HUES48 (cell line): Measurements from ENCODE around the gene HHAT.

Source experiments
- H3K27ac ChIP-seq: one replicate; pipeline ENCODE4 v1.7.0; 2013; ENCODE audit warnings: low read depth, low read length, inconsistent platforms
- H3K27me3 ChIP-seq: 2 replicates; pipeline ENCODE4 v1.6.1; 2013; ENCODE audit warnings: mild to moderate bottlenecking, low read length; ENCODE audit not compliant: control insufficient read depth, insufficient read depth
- H3K36me3 ChIP-seq: 2 replicates; pipeline ENCODE4 v1.6.1; 2013; ENCODE audit warnings: low read length; ENCODE audit not compliant: control insufficient read depth, insufficient read depth
- H3K4me1 ChIP-seq: 2 replicates; pipeline ENCODE4 v1.6.1; 2013; ENCODE audit warnings: mild to moderate bottlenecking, low read length; ENCODE audit not compliant: control insufficient read depth, insufficient read depth
- H3K4me3 ChIP-seq: 2 replicates; pipeline ENCODE4 v1.5.1; 2013; ENCODE audit warnings: mild to moderate bottlenecking, low read depth, low read length
- H3K9ac ChIP-seq: 2 replicates; pipeline ENCODE4 v1.6.1; 2013; ENCODE audit warnings: mild to moderate bottlenecking, low read depth, low read length, moderate library complexity
- H3K9me3 ChIP-seq: 2 replicates; pipeline ENCODE4 v1.6.1; 2013; ENCODE audit warnings: low read length; ENCODE audit not compliant: control insufficient read depth, insufficient read depth

HHAT gene

GRCh38 chr1:210645582-210646257 is 317.0 kb downstream of the HHAT start:
- no peak overlapping the region for H3K4me3 ChIP-seq
- no peak overlapping the region for H3K27ac ChIP-seq
- H3K4me1 ChIP-seq: no peaks in the 10 kb centered on the region
- no peak overlapping the region for H3K9ac ChIP-seq
- no peaks in the 10 kb centered on the region for H3K36me3 ChIP-seq
- H3K9me3 ChIP-seq: no peaks in the 10 kb centered on the region
- H3K27me3 ChIP-seq: no peaks in the 10 kb centered on the region

GRCh38 chr1:210646258-210646616 is 317.5 kb downstream of the HHAT start:
- no peaks in the 10 kb centered on the region for H3K4me1 ChIP-seq
- no peaks in the 10 kb centered on the region for H3K36me3 ChIP-seq
- no peak overlapping the region for H3K27ac ChIP-seq
- H3K9ac ChIP-seq: no peak overlapping the region
- no peaks in the 10 kb centered on the region for H3K9me3 ChIP-seq
- no peaks in the 10 kb centered on the region for H3K27me3 ChIP-seq
- no peak overlapping the region for H3K4me3 ChIP-seq

- H3K4me3 ChIP-seq: no peak overlapping the region
- no peaks in the 10 kb centered on the region for H3K27me3 ChIP-seq
- H3K9me3 ChIP-seq: no peaks in the 10 kb centered on the region
- H3K27ac ChIP-seq: no peak overlapping the region
- H3K9ac ChIP-seq: no peak overlapping the region
- no peaks in the 10 kb centered on the region for H3K36me3 ChIP-seq
- H3K4me1 ChIP-seq: no peaks in the 10 kb centered on the region
Observed at GRCh38 chr1:210647406-210648333, 319.0 kb downstream of the HHAT start.

- Histone ChIP-seq H3K9ac (no peak overlapping the region), H3K27ac (no peak overlapping the region), H3K4me1 (no peaks in the 10 kb centered on the region)
Observed at GRCh38 chr1:210648588-210649269, 320.0 kb downstream of the HHAT start.

GRCh38 chr1:210650403-210650802 is 321.7 kb downstream of the HHAT start:
- Histone ChIP-seq H3K27me3 (no peaks in the 10 kb centered on the region), H3K9me3 (no peaks in the 10 kb centered on the region), H3K9ac (no peak overlapping the region), H3K27ac (no peak overlapping the region), H3K4me1 (no peaks in the 10 kb centered on the region), H3K36me3 (no peaks in the 10 kb centered on the region), H3K4me3 (no peak overlapping the region)

More at GRCh38 chr1:210648588-210649269, 320.0 kb downstream of the HHAT start:
- no peaks in the 10 kb centered on the region for H3K27me3 ChIP-seq
- H3K4me3 ChIP-seq: no peak overlapping the region
- H3K9me3 ChIP-seq: no peaks in the 10 kb centered on the region
- no peaks in the 10 kb centered on the region for H3K36me3 ChIP-seq

- H3K9me3 ChIP-seq: no peaks in the 10 kb centered on the region
- no peak overlapping the region for H3K4me3 ChIP-seq
- no peaks in the 10 kb centered on the region for H3K27me3 ChIP-seq
- H3K4me1 ChIP-seq: no peaks in the 10 kb centered on the region
- H3K27ac ChIP-seq: no peak overlapping the region
- H3K36me3 ChIP-seq: no peaks in the 10 kb centered on the region
- no peak overlapping the region for H3K9ac ChIP-seq
Observed at GRCh38 chr1:210652329-210652954, 323.7 kb downstream of the HHAT start.

- H3K27me3 ChIP-seq: no peaks in the 10 kb centered on the region
- no peak overlapping the region for H3K4me3 ChIP-seq
- H3K36me3 ChIP-seq: no peaks in the 10 kb centered on the region
- H3K27ac ChIP-seq: no peak overlapping the region
- H3K9ac ChIP-seq: no peak overlapping the region
- H3K4me1 ChIP-seq: no peaks in the 10 kb centered on the region
- H3K9me3 ChIP-seq: no peaks in the 10 kb centered on the region
Observed at GRCh38 chr1:210653771-210654170, 325.1 kb downstream of the HHAT start.

GRCh38 chr1:210654176-210654981 is 325.7 kb downstream of the HHAT start:
- Histone ChIP-seq H3K36me3 (no peaks in the 10 kb centered on the region), H3K9ac (no peak overlapping the region), H3K4me3 (no peak overlapping the region), H3K4me1 (no peaks in the 10 kb centered on the region), H3K27ac (no peak overlapping the region), H3K27me3 (no peaks in the 10 kb centered on the region), H3K9me3 (no peaks in the 10 kb centered on the region)

GRCh38 chr1:210655511-210655910 is 326.8 kb downstream of the HHAT start:
- H3K27ac ChIP-seq: no peak overlapping the region
- H3K36me3 ChIP-seq: no peaks in the 10 kb centered on the region

GRCh38 chr1:210657806-210658205 is 329.1 kb downstream of the HHAT start:
- Histone ChIP-seq H3K4me3 (no peak overlapping the region), H3K27ac (no peak overlapping the region), H3K4me1 (no peaks in the 10 kb centered on the region), H3K36me3 (no peaks in the 10 kb centered on the region), H3K9me3 (no peaks in the 10 kb centered on the region), H3K9ac (no peak overlapping the region), H3K27me3 (no peaks in the 10 kb centered on the region)

More at GRCh38 chr1:210655511-210655910, 326.8 kb downstream of the HHAT start:
- no peaks in the 10 kb centered on the region for H3K4me1 ChIP-seq
- no peak overlapping the region for H3K9ac ChIP-seq
- H3K9me3 ChIP-seq: no peaks in the 10 kb centered on the region
- no peaks in the 10 kb centered on the region for H3K27me3 ChIP-seq
- no peak overlapping the region for H3K4me3 ChIP-seq
